Osteocyte (in vitro differentiated cells): Measurements from ENCODE around the gene DUSP15. TPM values are rescaled to one million over a fixed set of nuclear protein-coding genes. Genes with fewer than 3 reads are reported as not detected.

Experiments used
- DNase-seq: peaks from one replicate; pipeline ENCODE4 v3.0.0; 2021; ENCODE audit warnings: mixed read lengths; ENCODE audit not compliant: unreplicated experiment; ENCODE audit errors: extremely low spot score
- H3K27ac Mint-ChIP-seq: one replicate; pipeline ENCODE4 v1.8.0; 2021; ENCODE audit warnings: mild to moderate bottlenecking, mixed read lengths; ENCODE audit not compliant: unreplicated experiment
- H3K27me3 Mint-ChIP-seq: one replicate; pipeline ENCODE4 v1.8.0; 2021; ENCODE audit warnings: mixed read lengths; ENCODE audit not compliant: unreplicated experiment
- H3K36me3 Mint-ChIP-seq: one replicate; pipeline ENCODE4 v1.8.0; 2021; ENCODE audit warnings: mixed read lengths; ENCODE audit not compliant: unreplicated experiment
- H3K4me1 Mint-ChIP-seq: one replicate; pipeline ENCODE4 v1.8.0; 2021; ENCODE audit warnings: mixed read lengths; ENCODE audit not compliant: unreplicated experiment
- H3K4me3 Mint-ChIP-seq: one replicate; pipeline ENCODE4 v1.8.0; 2021; ENCODE audit warnings: mild to moderate bottlenecking, moderate library complexity, mixed read lengths; ENCODE audit not compliant: unreplicated experiment
- H3K9me3 Mint-ChIP-seq: one replicate; pipeline ENCODE4 v1.8.0; 2021; ENCODE audit warnings: mixed read lengths; ENCODE audit not compliant: unreplicated experiment
- total RNA-seq: library from RNA; stranded (reverse); gene quantifications from 2 replicates; pipeline ENCODE4 v1.2.1, GENCODE V29; 2021
- TF ChIP-seq, protein P1 (sequence below): fragments of 200-600 bp; sonication (generic); IDR thresholded peaks from 2 replicates; pipeline ENCODE4 v1.5.0; 2021; ENCODE audit warnings: antibody characterized with exemption, mild to moderate bottlenecking, moderate library complexity

DUSP15 gene
- total RNA-seq, 1 donor from 2014 or later, result 3.2 TPM

DNA sequence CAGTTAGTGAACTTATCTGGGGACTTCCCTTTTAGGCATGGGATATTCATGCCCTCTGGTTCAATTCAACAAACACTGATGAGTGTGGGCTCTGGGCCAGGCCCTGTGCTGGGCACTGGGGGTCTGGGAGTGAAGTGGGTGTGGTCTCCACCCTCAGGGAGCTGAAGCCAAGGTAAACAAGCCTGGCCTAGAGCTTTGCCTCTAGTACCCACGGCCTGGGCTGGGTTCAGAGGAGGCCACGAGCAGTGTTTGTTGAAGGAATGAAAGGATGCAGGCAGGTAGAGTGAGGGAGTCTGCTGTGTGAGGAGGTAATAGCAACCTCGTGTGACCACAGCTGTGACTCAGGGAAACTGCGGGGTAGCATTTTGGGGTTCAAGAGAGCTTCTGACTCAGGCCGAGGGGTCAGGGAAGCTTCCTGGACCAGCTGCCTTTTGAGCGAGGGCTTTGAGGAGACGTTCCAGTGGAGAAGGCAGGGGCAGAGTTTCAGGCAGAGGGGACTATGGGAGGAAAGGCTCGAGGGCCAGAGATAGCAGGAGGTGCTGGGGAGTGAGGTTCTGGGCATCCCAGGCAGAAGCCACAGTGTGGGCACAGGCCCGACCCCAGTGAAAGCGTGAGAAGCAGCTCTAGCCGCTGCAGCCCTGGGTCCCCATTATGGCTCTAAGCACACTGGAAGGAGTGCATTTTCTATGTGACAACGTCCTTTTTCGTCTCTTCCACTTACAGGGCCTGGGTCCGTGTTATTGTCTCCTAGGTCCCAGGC, 45.6 kb downstream of the DUSP15 start:
- Mint-ChIP-seq H3K4me1 (peaks cover 14% of the 10 kb centered on the region), H3K9me3 (no peaks in the 10 kb centered on the region), H3K27me3 (no peaks in the 10 kb centered on the region), H3K27ac (no peak overlapping the region), H3K36me3 (no peaks in the 10 kb centered on the region), H3K4me3 (no peak overlapping the region)
- DNase-seq, result no peak
- TF ChIP-seq, protein P1, sequence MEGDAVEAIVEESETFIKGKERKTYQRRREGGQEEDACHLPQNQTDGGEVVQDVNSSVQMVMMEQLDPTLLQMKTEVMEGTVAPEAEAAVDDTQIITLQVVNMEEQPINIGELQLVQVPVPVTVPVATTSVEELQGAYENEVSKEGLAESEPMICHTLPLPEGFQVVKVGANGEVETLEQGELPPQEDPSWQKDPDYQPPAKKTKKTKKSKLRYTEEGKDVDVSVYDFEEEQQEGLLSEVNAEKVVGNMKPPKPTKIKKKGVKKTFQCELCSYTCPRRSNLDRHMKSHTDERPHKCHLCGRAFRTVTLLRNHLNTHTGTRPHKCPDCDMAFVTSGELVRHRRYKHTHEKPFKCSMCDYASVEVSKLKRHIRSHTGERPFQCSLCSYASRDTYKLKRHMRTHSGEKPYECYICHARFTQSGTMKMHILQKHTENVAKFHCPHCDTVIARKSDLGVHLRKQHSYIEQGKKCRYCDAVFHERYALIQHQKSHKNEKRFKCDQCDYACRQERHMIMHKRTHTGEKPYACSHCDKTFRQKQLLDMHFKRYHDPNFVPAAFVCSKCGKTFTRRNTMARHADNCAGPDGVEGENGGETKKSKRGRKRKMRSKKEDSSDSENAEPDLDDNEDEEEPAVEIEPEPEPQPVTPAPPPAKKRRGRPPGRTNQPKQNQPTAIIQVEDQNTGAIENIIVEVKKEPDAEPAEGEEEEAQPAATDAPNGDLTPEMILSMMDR, result no peak

DNA sequence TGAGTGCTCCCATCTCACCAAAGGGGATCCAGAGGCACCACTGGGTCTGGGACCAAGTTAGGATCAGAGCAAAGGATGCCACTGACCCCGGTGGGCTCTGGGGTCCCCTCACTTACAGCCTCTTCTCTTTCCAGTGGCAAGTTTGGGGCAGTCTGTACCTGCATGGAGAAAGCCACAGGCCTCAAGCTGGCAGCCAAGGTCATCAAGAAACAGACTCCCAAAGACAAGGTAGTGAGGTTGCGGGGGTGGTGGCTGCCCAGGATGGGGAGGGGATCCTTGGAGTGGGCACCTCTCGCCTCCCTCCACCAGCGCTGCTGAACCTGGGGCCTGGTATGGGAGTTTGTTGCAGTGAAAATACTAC, 46.2 kb downstream of the DUSP15 start:
- no peak for DNase-seq
- no peaks in the 10 kb centered on the region for H3K36me3 Mint-ChIP-seq
- H3K4me1 Mint-ChIP-seq, result peaks cover 14% of the 10 kb centered on the region
- H3K4me3 Mint-ChIP-seq, result no peak overlapping the region
- no peak overlapping the region for H3K27ac Mint-ChIP-seq
- H3K9me3 Mint-ChIP-seq, result no peaks in the 10 kb centered on the region
- TF ChIP-seq, protein P1, result no peak
- H3K27me3 Mint-ChIP-seq, result no peaks in the 10 kb centered on the region

DNA sequence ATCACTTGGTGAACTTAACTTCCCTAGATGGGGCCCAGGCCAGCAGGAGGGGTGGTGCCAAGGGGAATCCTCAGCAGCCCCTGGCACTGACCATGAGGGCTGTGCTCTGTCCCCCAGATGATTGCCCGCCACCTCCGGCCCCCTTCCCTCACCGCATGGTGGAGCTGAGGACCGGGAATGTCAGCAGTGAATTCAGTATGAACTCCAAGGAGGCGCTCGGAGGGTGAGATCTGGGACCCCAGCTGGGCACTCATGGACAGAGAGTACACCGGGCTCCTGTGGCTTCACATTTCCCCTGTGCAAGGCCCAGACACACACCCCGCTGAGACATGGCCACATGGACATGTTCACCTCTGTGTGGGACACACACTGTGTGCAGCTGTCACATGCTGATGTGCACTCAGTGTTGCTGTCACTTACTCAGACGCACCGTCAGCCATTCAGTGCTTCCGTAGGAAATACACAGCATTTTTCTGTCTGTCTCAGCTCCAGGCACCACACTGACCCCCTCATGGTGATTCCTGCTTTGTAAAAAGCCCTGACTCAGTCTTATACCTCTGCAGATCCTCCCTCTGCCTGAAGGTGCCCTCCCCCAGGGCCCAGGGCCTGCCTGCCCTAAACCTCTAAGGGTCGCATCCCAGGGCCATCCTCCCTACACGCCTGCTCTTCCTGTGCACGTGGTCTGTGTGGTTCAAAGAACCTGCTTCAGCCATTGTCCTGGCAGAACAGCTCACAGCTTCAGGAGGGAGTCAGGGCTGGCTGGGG, 46.8 kb downstream of the DUSP15 start:
- Mint-ChIP-seq H3K4me3 (no peak overlapping the region), H3K27ac (no peak overlapping the region), H3K27me3 (no peaks in the 10 kb centered on the region), H3K36me3 (no peaks in the 10 kb centered on the region), H3K4me1 (peaks cover 14% of the 10 kb centered on the region), H3K9me3 (no peaks in the 10 kb centered on the region)
- DNase-seq, result no peak
- TF ChIP-seq, protein P1, result no peak

DNA sequence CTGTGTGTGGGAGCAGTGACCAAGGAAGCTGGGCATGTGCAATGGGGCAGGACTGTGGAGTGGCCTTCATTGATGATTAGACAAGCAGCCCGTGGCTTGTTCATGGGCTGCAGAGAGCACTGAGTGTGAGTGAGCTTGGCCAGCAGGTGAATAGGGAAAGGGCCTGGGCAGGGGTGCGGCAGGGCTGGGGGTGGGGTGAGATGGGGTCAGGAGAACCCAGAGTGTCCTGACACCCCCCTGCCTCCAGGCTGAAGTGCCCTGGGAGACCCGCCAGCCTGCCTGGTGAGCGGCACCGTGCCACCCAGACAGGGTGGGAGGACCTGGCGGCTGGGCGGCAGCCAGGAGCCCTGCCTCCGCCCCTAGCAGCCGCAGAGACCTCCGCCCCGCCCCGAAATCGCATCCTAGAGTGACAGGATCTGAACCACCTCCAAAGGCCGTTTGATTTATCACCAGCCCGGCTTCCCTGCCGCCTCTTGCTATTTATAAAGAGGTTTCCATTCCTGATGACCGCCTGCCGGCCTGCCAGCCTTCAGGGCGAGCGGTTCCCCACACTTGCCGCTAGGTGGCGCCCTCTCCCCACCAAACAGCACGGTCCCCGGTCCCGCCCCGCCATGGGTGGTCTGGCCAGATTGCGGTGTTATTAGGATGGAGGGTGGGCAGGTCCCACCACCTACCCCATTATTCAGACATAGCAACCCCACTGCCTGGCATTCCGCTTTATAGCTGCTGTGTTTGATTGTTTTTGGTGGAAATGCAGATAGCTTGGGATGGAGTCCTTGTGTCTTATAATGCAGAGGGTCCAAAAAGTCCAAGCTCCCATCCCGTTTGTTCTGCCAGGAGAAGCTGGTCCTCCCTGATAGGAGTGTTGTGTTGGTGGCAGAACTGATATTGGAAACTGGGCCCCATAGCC, 47.7 kb downstream of the DUSP15 start:
- Mint-ChIP-seq H3K27ac (no peak overlapping the region), H3K36me3 (no peaks in the 10 kb centered on the region), H3K4me3 (no peak overlapping the region), H3K9me3 (no peaks in the 10 kb centered on the region), H3K4me1 (peaks cover 14% of the 10 kb centered on the region), H3K27me3 (no peaks in the 10 kb centered on the region)
- TF ChIP-seq, protein P1, result peak; percentile 99
- peak; percentile 93 for DNase-seq
